Activated T-cell treated with anti-CD3 and anti-CD28 coated beads, Interleukin-2, amount 50 U/mL, for 1 hour (primary cell): ENCODE data around the gene LARGE2.
"Not testable (repeated sequence)": the region's sequence is repeated elsewhere in the genome, so short reads cannot be mapped to it uniquely, and the experiment has no call there.

Experiments used
- DNase-seq: peaks from one replicate; pipeline ENCODE4 v3.0.0-alpha.2; 2020

The LARGE2 gene

GRCh38 chr11:45896422-45896984, 26.0 kb upstream of the LARGE2 start:
- no peak for DNase-seq

- DNase-seq: no peak
These were observed 24.9 kb upstream of the LARGE2 start for GRCh38 chr11:45897556-45897955.

GRCh38 chr11:45899086-45899447, 23.4 kb upstream of the LARGE2 start:
- DNase-seq: no peak

- DNase-seq: peak; percentile 74
These were observed 22.8 kb upstream of the LARGE2 start for GRCh38 chr11:45899448-45900174.

DNA sequence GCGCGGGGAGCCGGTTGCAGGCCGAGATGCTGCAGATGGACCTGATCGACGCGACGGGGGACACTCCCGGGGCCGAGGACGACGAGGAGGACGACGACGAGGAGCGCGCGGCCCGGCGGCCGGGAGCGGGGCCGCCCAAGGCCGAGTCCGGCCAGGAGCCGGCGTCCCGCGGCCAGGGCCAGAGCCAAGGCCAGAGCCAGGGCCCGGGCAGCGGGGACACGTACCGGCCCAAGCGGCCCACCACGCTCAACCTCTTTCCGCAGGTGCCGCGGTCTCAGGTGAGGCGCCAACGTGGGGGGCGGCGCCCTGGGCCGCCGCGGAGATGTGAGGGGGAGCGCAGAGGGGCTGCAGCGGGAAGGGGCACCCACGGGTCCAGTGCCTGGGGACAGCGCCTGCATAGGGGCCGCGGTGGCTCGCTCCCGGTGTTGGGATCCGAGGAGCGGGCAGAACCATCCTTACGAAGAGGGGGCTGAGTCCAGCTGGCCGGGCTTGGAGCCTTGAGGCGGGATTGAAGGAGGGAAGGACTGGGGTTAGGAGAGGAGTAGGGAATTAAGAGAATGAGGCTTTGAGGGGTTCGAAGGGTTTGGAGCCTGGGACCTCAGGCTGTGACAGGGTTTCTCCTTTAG, 22.2 kb upstream of the LARGE2 start:
- DNase-seq: not testable (repeated sequence)

GRCh38 chr11:45900916-45901617, 21.4 kb upstream of the LARGE2 start:
- DNase-seq: no peak

DNA sequence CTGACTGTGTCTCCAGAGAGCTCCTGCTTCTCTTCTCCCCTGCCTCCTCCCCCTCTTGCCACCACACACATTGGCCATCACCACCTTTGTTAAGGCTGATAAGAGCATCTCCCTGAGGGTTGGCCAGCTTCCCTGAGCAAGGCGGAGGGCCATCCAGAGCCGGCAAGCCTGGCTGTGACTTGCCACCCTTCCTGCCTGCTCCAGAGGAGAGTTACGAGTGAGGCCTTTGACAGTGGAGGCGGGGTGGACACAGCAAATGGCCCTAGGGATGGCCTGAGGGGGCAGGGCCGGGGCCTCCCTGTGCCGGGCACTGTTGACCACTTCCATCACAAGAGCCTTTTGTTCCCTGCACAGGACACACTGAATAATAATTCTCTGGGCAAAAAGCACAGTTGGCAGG, 20.8 kb upstream of the LARGE2 start:
- no peak for DNase-seq

- DNase-seq: no peak
These were observed 19.7 kb upstream of the LARGE2 start for GRCh38 chr11:45902452-45903380.

DNA sequence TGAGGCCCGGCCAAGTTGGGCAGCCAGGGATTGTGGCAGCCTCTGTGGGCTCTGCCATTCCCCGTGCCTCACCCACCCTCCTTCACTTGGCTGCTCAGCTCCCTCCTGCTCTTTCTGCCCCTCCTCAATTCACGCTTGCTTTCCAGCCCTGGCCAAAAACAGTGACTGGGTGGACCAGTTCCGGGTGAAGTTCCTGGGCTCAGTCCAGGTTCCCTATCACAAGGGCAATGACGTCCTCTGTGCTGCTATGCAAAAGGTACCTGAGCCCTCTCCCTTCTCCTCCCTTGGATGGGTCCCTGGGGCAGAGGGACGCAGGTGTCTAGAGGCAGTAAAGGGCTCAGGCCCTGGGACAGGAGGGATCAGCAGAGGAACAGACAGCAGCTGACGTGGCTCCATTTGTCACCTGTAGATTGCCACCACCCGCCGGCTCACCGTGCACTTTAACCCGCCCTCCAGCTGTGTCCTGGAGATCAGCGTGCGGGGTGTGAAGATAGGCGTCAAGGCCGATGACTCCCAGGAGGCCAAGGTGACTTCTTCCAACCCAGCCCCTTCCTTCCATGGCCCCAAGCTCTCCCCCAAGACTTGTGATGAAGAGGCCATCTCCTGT, 18.0 kb upstream of the LARGE2 start:
- no peak for DNase-seq

DNA sequence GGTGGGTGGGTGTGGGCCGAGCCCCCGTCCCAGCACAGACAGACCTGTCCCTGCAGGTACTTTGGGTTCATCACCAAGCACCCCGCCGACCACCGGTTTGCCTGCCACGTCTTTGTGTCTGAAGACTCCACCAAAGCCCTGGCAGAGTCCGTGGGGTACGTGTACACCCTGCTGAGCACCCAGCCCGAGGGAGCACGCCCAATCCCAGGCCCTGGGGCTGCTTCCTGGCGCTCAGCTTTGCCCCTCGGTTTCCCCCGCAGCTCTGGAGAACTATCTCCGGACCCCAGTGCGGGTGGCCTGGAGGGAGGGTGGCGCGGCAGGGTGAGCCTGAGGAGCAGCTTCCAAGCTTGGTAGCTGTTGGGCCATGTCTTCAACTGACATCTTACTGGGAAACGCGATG, 17.4 kb upstream of the LARGE2 start:
- DNase-seq: no peak

- not testable (repeated sequence) for DNase-seq
These were observed 16.9 kb upstream of the LARGE2 start for GRCh38 chr11:45905576-45905975.

- DNase-seq: no peak
These were observed 16.3 kb upstream of the LARGE2 start for GRCh38 chr11:45906096-45906682.

GRCh38 chr11:45906965-45907611, 15.4 kb upstream of the LARGE2 start, which contains the start of gene FREY1:
TSS of gene FREY1 (minus strand) at chr11:45907271. CDS start at chr11:45907245, 26 bp downstream.
- DNase-seq: no peak

- no peak for DNase-seq
These were observed 14.5 kb upstream of the LARGE2 start for GRCh38 chr11:45907911-45908370.

DNA sequence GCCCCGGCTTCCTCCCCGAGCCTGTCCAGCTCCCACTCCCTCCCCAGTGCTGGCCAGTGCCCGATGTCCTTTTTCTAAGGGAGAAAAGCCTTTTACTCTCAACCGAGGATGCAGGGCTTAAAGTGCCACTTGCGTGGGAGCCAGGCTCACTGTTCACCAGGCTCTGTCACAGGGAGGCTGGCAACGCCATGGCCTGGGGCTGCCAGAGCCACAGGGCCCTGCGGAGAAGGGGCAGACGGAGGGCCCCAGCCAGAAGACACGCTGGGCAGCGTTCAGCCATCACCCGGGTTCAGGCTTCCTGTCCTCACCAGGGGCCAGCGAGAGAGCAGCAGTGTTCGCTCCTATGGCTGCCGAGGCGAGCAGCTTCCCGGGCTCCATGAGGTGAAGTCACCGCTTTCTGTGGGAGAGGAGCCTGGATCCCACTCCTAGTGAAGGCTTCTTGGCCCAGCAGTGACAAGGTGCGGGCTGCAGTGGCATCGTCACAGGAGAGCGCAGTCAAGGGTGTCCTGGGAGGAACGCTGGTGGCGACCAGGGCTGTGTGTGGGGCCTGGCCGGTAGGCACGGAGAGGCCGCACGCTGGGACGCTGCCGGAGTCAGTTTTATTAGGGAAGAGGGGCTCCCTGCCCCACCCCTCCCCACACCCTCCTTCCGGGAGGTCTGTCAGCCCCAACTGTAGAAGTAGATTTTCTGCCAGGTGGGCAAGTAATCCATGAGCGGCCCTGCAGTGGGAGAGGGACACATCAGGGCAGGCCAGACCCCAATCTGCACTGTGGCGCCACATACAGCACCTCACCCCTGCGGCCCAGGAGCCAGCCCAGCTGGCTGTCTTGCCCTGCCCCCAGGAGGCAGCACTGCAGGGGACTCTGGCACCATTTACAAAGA, 12.6 kb upstream of the LARGE2 start:
- DNase-seq: no peak

GRCh38 chr11:45910623-45911022, 11.8 kb upstream of the LARGE2 start:
- no peak for DNase-seq

- no peak for DNase-seq
These were observed 8.9 kb upstream of the LARGE2 start for GRCh38 chr11:45913514-45913913.

DNA sequence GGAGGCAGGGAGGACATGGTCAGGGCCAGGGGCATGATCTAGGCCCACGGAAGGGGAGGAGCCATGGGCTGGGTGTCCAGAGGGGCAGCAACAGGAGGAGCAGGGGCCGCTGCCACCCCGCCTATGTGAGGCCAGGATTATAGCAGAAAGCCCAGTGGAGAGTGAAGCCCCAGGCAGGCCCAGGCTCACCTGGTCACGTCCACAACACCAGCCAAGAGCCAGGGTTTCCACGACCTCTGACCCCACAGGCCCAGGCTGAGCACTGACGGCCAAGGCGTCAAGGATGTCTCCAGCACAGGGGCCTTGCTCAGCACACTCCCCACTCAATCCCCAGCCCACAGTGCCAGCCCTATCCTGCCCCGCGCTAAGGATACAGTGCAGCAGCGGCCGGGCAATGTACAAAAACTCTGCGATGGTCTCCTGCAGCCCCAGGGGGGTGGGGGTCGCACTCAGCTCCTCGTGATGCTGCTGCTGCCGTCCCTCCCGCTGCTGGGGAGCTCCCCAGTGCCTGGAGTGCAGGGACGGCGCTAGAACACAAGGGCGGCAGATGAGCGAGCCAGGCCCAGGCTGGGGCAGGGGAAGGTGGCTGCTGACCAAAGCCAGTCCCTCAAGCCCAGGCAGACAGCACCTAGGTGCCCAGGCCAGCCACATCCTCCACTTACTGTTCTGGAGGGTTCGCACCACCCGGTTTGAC, 8.4 kb upstream of the LARGE2 start:
- DNase-seq: no peak

DNA sequence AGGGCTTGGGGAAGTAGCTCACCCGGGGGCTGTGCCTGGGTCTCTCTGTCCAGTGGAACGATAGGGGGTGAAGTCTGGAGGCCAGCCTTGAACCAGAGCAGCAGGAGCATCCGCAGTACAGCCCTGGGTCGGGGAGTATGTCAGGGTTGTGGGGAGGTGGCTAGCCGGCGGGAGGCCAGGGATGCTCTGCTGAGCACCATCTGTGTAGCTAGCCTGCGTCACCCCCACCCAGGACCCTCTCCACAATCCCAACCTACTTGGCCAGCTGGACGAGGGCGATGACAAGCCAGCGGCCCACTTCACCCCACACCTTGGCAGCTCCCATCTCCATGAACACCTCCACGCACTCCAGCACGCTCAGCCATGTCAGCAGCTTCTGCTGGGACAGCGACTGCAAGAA, 7.0 kb upstream of the LARGE2 start:
- DNase-seq: no peak

GRCh38 chr11:45917286-45917622, 5.2 kb upstream of the LARGE2 start:
- no peak for DNase-seq
